ENCODE data around the gene SNX9. TPM values are rescaled to one million over a fixed set of nuclear protein-coding genes. Genes with fewer than 3 reads are reported as not detected.

Gene SNX9
- total RNA-seq, 1 donor from 2014 or later: 46.2 TPM

GRCh38 chr6:157994125-157994795 lies 171.2 kb downstream of the SNX9 start:
- DNase-seq (ENCODE audit: low spot score): no peak

Other genes with a start within 250 kb of the SNX9 start
- 12.3 TPM for gene SYNJ2, start 158.6 kb downstream of the SNX9 start, total RNA-seq (ENCODE audit: insufficient read depth, low replicate concordance)

All from umbilical cord (tissue), 2 donors.